Astrocyte of the cerebellum (primary cell): ENCODE data around the gene DNAAF1.

Experiments used
- DNase-seq: peaks from one replicate; pipeline ENCODE4 v3.0.0-alpha.2; 2011; ENCODE audit warnings: low read depth
- H3K4me3 ChIP-seq: 2 replicates; pipeline ENCODE4 v1.5.1; 2011; ENCODE audit warnings: mild to moderate bottlenecking, low read depth, low read length, moderate library complexity
- CTCF ChIP-seq: IDR thresholded peaks from 2 replicates; pipeline ENCODE4 v1.5.1; 2012; ENCODE audit warnings: low read length, low read depth, moderate library complexity, mild to moderate bottlenecking; ENCODE audit errors: missing control alignments
- in situ Hi-C: cut with HindIII; loops from 2 replicates; pipeline ENCODE4 v1.10.0; 2017; ENCODE audit warnings: low sequenced_read_pairs

Gene DNAAF1

DNA sequence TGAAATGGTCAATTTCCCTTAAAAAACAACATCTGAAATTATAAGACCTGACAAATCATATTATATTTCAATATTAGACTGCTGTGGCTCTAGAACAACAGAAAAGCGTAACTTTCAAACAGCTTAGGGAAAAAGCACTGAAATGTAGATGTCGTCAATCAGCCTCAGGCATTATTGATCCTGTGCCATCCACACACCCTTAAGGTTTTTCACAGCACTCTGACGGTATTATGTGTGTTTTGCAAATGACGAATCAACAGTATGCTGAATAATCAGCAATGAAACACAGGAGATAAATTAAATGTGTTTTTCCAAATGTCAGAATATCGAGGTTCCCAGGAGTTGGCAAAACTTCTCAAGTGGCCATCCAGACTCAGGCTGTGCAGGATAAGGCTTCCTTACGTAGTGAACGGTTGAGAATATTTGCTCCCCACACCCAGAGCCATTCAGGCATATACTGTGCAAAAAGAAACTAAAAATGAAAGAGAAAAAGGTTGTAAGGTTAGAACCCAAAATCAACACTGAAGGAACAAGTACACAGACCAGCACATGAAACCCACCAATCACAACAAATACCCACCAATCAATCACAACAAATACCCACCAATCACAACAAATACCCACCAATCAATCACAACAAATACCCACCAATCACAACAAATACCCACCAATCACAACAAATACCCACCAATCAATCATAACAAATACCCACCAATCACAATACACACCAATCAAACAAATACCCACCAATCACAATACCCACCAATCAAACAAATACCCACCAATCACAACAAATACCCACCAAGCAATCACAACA, 20.6 kb upstream of the DNAAF1 start:
- in situ Hi-C loops: no loop called here
- DNase-seq: no peak
- H3K4me3 ChIP-seq: no peak overlapping the region
- TF ChIP-seq CTCF: no peak

- TF ChIP-seq CTCF: no peak
- DNase-seq: no peak
- in situ Hi-C loops: no loop called here
- H3K4me3 ChIP-seq: no peak overlapping the region
Measured at GRCh38 chr16:84131117-84131516, 14.0 kb upstream of the DNAAF1 start.

DNA sequence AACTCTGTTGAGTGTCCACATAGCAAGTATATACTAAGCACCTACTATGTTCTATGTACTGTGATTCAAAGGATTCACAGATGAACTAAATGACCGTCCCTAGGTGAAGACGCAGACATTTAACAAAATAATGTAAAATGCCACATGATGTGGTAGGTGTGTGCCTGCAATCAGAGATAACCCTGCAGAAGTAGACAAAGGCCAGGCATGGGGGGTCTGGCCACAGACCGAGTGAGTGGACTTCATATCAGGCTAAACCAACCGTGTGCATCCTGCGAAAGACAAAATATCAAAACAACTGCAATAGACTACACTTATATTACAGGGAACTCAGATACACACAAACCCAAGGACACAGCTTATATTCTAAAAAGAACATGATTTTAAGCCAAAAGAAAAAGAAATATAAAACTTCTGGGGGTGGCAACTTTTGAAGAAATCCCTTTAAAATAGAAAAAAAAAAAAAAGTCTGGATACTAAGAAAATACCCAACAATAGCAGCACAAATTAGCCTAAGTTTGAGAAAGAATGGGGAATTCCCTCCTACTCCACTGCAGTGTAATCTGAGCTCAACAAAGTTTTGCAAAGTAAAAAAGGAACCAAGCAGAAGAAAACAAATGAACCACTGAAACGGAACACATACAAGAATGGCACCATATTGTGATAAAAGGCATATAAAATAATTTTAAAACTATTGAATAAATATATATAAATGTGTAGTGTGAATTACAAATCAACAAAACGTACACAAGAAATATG, 12.4 kb upstream of the DNAAF1 start:
- in situ Hi-C loops: no loop called here
- no peak for TF ChIP-seq CTCF
- H3K4me3 ChIP-seq: no peak overlapping the region
- DNase-seq: no peak

DNA sequence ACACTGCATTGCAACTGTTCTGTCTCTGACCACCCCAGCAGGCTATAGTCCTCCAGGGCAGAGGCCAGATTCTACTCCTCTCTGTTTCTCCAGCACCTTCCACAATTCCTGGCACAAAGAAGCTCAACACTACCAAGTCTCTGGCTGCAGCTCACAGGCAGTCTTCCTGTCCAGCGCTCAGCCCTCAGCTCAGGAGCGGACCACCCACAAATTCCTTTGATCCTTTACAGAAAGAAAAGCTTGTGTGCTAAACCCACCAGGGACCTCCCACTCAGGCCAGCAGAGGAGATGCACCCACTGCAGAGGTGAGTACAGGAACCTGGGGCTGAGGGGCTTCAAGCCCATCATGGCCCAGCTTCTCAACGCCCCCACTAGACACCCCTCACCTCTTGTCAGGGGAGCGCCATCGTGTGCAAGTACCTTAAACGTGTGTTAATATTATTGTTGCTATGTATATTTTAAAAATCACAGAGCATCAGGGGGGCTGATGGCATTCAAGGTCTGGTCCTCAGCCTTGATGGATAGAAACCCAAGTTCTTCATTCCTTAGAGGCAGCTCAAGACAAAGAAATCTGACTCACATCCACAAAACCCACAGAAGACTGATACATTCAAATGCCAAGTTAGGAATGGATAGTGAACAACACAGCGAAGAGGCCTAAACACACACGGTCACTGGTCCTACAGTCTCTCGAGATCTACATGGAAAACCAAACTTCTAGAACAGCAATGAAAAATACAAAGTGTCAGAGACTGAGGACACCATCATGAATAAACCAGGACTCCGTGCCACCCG, 8.6 kb upstream of the DNAAF1 start:
- H3K4me3 ChIP-seq: no peak overlapping the region
- in situ Hi-C loops: loop anchor here (5.0 kb wide), 3 partner anchors 49 to 101 kb away; partner anchors contain the start of gene ADAD2
- TF ChIP-seq CTCF: no peak
- no peak for DNase-seq

GRCh38 chr16:84137287-84137686, 7.8 kb upstream of the DNAAF1 start:
- in situ Hi-C loops: loop anchor here (5.0 kb wide), 3 partner anchors 50 to 100 kb away; partner anchors contain the start of gene ADAD2
- no peak overlapping the region for H3K4me3 ChIP-seq
- DNase-seq: no peak
- no peak for TF ChIP-seq CTCF

DNA sequence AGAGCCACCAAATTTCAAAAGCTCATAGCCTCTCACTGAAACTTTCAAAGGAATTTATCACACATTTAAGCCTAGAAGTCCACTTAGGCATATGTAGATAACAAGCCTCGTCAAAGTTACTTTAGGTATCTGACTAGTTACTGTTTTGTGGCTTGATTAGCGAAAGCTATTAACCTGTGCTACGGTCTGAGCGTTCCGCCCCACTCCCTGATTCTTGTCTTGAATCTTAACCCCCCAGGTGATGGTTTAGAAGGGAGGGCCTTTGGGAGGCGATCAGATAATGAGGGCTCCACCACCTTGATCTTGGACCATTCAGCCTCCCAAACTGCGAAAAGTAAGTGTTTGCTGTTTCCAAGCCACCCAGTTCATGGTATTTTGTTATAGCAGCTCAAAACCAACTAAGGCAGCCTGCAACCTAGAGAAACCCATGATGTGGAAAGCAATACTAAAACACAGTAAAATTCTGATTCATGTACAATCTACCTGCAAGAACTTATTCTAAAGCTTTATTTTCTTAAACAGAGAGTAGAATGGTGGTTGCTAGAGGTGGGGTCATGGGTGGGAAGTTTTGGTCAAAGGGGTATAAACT, 7.2 kb upstream of the DNAAF1 start:
- in situ Hi-C loops: loop anchor here (5.0 kb wide), 3 partner anchors 51 to 99 kb away; partner anchors contain the start of gene ADAD2
- DNase-seq: no peak
- TF ChIP-seq CTCF: no peak

More for the DNA sequence above, 7.2 kb upstream of the DNAAF1 start:
- no peak overlapping the region for H3K4me3 ChIP-seq
